ENCODE measurements around the gene MYH9.

Gene MYH9

DNA sequence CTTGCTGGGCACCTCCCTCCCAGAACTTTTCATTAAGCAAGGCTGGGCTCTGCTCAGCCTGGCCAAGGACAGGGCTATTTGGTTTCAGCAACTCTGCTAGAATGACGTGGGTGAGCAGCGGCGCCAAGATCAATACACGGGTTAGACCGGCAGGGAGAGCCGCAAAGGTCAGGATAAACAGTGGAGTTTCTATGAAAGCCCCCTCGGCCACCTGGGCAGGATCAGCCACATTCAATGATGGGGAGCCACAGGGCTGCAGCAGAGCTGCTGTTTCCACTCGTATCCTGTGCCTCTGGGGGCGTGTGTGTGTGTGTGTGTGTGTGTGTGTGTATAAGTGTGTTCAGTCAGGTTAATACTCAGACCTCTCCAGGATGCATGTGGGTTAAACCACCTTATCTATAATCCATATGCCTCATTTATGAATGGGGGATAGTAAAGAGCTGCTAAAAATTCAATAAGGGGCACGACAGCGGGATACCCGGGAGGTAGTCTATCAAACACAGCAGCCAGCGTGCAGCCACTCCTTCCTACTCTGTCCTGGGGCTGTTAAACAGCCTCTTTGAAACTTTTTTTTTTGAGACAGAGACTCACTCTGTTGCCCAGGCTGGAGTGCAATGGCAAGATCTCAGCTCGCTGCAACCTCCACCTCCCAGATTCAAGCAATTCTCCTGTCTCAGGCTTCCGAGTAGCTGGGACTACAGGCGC, 34.8 kb downstream of the MYH9 start:
- Histone ChIP-seq H3K9ac (ENCODE audit: low read length) (no peak overlapping the region), H4K20me1 (ENCODE audit: insufficient read depth, low read length) (no peaks in the 10 kb centered on the region), H3K4me3 (ENCODE audit: low read depth, low read length, poor library complexity, severe bottlenecking) (no peak overlapping the region), H3K4me2 (ENCODE audit: low read length) (no peak overlapping the region), H3F3A (ENCODE audit: insufficient read depth, low read length) (no peaks in the 10 kb centered on the region), H2AFZ (ENCODE audit: low read length) (no peak overlapping the region), H3K36me3 (ENCODE audit: insufficient read depth, low read length) (peaks cover 29% of the 10 kb centered on the region), H3K9me3 (ENCODE audit: low read length) (no peaks in the 10 kb centered on the region), H3K27ac (ENCODE audit: low read depth, low read length, poor library complexity, severe bottlenecking) (peak overlapping the region; percentile 26), H3K4me1 (ENCODE audit: insufficient read depth, low read length, severe bottlenecking) (peaks cover 42% of the 10 kb centered on the region), H3K27me3 (ENCODE audit: insufficient read depth, low read length) (no peaks in the 10 kb centered on the region), H3K9me2 (ENCODE audit: low read depth, low read length) (no peaks in the 10 kb centered on the region), H3K79me2 (ENCODE audit: insufficient read depth, low read length) (peaks cover 92% of the 10 kb centered on the region)
- TF ChIP-seq, protein P1, sequence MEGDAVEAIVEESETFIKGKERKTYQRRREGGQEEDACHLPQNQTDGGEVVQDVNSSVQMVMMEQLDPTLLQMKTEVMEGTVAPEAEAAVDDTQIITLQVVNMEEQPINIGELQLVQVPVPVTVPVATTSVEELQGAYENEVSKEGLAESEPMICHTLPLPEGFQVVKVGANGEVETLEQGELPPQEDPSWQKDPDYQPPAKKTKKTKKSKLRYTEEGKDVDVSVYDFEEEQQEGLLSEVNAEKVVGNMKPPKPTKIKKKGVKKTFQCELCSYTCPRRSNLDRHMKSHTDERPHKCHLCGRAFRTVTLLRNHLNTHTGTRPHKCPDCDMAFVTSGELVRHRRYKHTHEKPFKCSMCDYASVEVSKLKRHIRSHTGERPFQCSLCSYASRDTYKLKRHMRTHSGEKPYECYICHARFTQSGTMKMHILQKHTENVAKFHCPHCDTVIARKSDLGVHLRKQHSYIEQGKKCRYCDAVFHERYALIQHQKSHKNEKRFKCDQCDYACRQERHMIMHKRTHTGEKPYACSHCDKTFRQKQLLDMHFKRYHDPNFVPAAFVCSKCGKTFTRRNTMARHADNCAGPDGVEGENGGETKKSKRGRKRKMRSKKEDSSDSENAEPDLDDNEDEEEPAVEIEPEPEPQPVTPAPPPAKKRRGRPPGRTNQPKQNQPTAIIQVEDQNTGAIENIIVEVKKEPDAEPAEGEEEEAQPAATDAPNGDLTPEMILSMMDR (IDR thresholded peaks at IDR 0.05; ENCODE audit: low read length), result no peak; the same call in 1 of the 2 replicates
- no peak for TF ChIP-seq EZH2 (IDR thresholded peaks at IDR 0.05; ENCODE audit: borderline replicate concordance, low read length)

DNA sequence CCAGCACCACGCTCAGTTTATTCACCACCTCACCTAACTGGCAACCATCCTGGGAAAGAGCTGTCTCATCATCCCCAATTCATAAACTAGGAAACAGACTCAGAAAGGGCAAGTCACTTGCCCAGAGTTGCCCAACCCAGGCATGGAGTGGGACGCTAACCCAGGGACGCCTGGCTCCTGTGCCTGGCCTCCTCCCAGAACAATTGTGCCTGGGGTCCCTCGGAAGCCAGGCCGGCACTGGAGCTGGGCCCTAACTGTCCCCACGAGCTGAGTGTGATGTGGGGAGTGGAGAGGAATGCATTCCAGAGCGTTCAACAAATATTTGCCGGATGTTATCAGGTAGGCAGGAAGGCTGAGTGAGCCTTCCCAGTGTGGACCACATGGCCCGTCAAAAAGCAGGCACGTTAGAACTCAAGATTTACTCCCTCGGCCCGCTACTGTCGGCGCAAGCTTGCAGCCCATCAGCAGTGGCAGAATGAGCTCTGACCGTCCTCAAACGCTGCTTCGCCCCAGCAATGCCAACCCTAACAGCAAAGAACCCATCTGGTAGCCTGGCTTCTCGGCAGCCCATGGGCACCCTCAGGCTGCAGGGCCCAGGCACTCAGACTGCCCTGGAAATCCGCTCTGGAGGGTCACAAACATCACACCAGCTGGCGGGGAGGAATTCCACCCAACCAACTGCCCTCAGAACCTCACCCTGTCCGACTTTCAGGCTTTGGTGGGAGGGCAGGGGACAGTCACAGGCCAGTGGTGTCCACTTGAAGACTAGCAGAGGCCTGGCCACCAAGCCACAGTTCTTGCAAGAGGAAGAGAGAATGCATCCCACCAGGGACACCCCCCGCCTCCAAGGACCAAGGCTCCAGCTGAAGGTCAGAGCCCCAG, 35.6 kb downstream of the MYH9 start:
- TF ChIP-seq, protein P1 (IDR thresholded peaks at IDR 0.05; ENCODE audit: low read length), result no peak
- no peak for TF ChIP-seq EZH2 (IDR thresholded peaks at IDR 0.05; ENCODE audit: borderline replicate concordance, low read length)
- Histone ChIP-seq H3K4me2 (ENCODE audit: low read length) (no peak overlapping the region), H3F3A (ENCODE audit: insufficient read depth, low read length) (no peaks in the 10 kb centered on the region), H3K9me2 (ENCODE audit: low read depth, low read length) (no peaks in the 10 kb centered on the region), H3K9ac (ENCODE audit: low read length) (no peak overlapping the region), H3K27ac (ENCODE audit: low read depth, low read length, poor library complexity, severe bottlenecking) (no peak overlapping the region), H3K36me3 (ENCODE audit: insufficient read depth, low read length) (peaks cover 34% of the 10 kb centered on the region), H3K27me3 (ENCODE audit: insufficient read depth, low read length) (no peaks in the 10 kb centered on the region), H3K9me3 (ENCODE audit: low read length) (no peaks in the 10 kb centered on the region), H4K20me1 (ENCODE audit: insufficient read depth, low read length) (no peaks in the 10 kb centered on the region), H3K79me2 (ENCODE audit: insufficient read depth, low read length) (peaks cover 84% of the 10 kb centered on the region), H2AFZ (ENCODE audit: low read length) (no peak overlapping the region), H3K4me1 (ENCODE audit: insufficient read depth, low read length, severe bottlenecking) (peaks cover 34% of the 10 kb centered on the region), H3K4me3 (ENCODE audit: low read depth, low read length, poor library complexity, severe bottlenecking) (no peak overlapping the region)

DNA sequence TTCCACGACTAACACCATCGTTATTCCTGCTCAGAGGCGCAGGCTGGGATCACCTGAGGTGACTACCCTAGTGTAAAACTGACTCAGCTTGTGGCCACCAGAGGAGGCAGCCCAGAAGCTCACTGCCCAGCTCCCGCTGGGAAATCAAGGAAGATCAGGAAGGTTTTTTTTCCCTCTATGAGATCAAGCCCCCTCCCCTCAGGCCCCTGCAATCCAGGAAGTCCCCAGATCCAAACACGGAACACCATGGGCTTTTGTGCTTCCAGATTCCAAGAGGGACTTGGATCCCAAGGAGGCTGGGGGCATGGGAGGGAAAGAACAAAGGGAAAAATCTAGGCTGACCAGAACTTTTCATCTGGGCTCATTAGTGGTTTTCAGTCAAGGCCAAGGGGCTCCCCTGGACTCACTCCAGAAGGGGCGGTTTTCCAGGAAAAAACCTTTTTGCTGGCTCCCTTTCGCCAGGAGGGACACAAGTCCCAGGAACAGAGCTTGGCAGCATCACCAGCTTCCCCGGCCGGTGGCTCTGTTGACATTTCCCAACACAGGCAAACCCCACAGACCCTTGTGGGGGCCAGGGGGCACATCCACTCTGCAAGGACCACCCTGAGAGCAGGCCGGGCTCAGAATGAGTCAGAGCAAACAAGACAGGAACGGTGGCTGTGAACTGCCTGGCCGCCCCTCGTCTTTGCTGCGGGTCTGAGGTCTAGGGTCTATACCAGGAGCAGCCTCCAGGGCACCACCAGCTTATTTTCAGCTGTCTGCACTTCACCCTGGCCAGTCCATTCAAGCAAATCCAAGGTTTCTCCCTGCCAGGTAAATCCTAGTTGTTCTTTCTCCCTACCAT, 36.8 kb downstream of the MYH9 start:
- no peak overlapping the region for H3K4me2 ChIP-seq (ENCODE audit: low read length)
- H3K27ac ChIP-seq (ENCODE audit: low read depth, low read length, poor library complexity, severe bottlenecking), result no peak overlapping the region
- peaks cover 39% of the 10 kb centered on the region for H3K36me3 ChIP-seq (ENCODE audit: insufficient read depth, low read length)
- TF ChIP-seq EZH2 (IDR thresholded peaks at IDR 0.05; ENCODE audit: borderline replicate concordance, low read length), result no peak
- TF ChIP-seq, protein P1 (IDR thresholded peaks at IDR 0.05; ENCODE audit: low read length), result no peak
- no peaks in the 10 kb centered on the region for H4K20me1 ChIP-seq (ENCODE audit: insufficient read depth, low read length)
- no peaks in the 10 kb centered on the region for H3K9me3 ChIP-seq (ENCODE audit: low read length)
- no peaks in the 10 kb centered on the region for H3F3A ChIP-seq (ENCODE audit: insufficient read depth, low read length)
- no peak overlapping the region for H3K9ac ChIP-seq (ENCODE audit: low read length)
- H3K4me3 ChIP-seq (ENCODE audit: low read depth, low read length, poor library complexity, severe bottlenecking), result no peak overlapping the region
- peaks cover 22% of the 10 kb centered on the region for H3K4me1 ChIP-seq (ENCODE audit: insufficient read depth, low read length, severe bottlenecking)
- H3K79me2 ChIP-seq (ENCODE audit: insufficient read depth, low read length), result peaks cover 81% of the 10 kb centered on the region
- no peaks in the 10 kb centered on the region for H3K9me2 ChIP-seq (ENCODE audit: low read depth, low read length)
- H2AFZ ChIP-seq (ENCODE audit: low read length), result no peak overlapping the region
- H3K27me3 ChIP-seq (ENCODE audit: insufficient read depth, low read length), result no peaks in the 10 kb centered on the region

Data from OCI-LY1 (cell line).